K562 (cell line): Measurements from ENCODE around the gene UGT2B15. TPM values are rescaled to one million over a fixed set of nuclear protein-coding genes. Genes with fewer than 3 reads are reported as not detected.

Source experiments
- ATAC-seq: fragments of 200-7000 bp; cut with Tn5 transposase; 3 replicates; pipeline ENCODE4 v1.9.1; 2020; ENCODE audit warnings: moderate library complexity
- BruUV-seq: library from RNA; stranded (reverse); fragments of 400-500 nt; replicated peaks from 2 replicates; lab custom pipeline; 2021; lab: Mats Ljungman, UMichigan
- CTCF ChIA-PET: fragments of 300-600 bp; formaldehyde crosslinking; extraction: SDS; loops from one replicate; lab custom pipeline; 2021; ENCODE audit warnings: low intra/inter-chr PET ratio; lab: Yijun Ruan, JAX
- POLR2A ChIA-PET: fragments of 300-600, 350-650 bp; sonication (Branson Sonifier 250); formaldehyde crosslinking; extraction: SDS; loops from one replicate; lab custom pipeline; 2021; ENCODE audit warnings: antibody characterized with exemption, inconsistent platforms; lab: Yijun Ruan, JAX
- DNase-seq, 4 experiments: peaks; one replicate each; pipeline versions ENCODE4 v3.0.0 to v3.0.0-alpha.2; 2011 to 2018; ENCODE audit warnings: low spot score in 3 of 4, mixed read lengths in 3 of 4; ENCODE audit errors: extremely low read depth in 1 of 4
- FAIRE-seq: peaks from 2 replicates; lab custom pipeline; 2011; peaks lifted over from hg19 to GRCh38; lab: Jason Lieb, UNC
- H2AFZ ChIP-seq: 2 replicates; pipeline ENCODE4 v1.6.0; 2011; ENCODE audit warnings: low read depth, low read length, control low read depth, inconsistent platforms
- H3K27ac ChIP-seq: fragments of 200-600 bp; 3 replicates; pipeline ENCODE4 v1.8.0; 2011; ENCODE audit warnings: low read depth, mild to moderate bottlenecking, control low read depth, inconsistent platforms, low read length, moderate library complexity, mixed read lengths; ENCODE audit errors: extremely low read depth
- H3K27me3 ChIP-seq, 2 experiments: fragments of 300-600 bp in 1 of 2; 2 replicates in 1 of 2; 3 replicates in 1 of 2; pipeline versions ENCODE4 v1.6.0 to v1.8.0; 2011; ENCODE audit warnings: inconsistent platforms in 2 of 2, low read length in 2 of 2, mild to moderate bottlenecking in 1 of 2, mixed read lengths in 1 of 2, moderate library complexity in 1 of 2; ENCODE audit not compliant: control insufficient read depth in 2 of 2, insufficient read depth in 2 of 2
- H3K36me3 ChIP-seq: fragments of 300-600 bp; 3 replicates; pipeline ENCODE4 v1.8.0; 2011; ENCODE audit warnings: mild to moderate bottlenecking, low read length, inconsistent platforms; ENCODE audit not compliant: control insufficient read depth, insufficient read depth
- H3K4me1 ChIP-seq, 2 experiments: fragments of 200-600 bp in 1 of 2; replicated peaks in 1 of 2; 2 replicates in 1 of 2; 3 replicates in 1 of 2; pipeline versions ENCODE4 v1.5.1 to v1.8.0; 2011; ENCODE audit warnings: inconsistent platforms in 2 of 2, low read length in 2 of 2, mild to moderate bottlenecking in 1 of 2, mixed read lengths in 1 of 2, moderate library complexity in 1 of 2; ENCODE audit not compliant: control insufficient read depth in 2 of 2, insufficient read depth in 2 of 2
- H3K4me2 ChIP-seq: 2 replicates; pipeline ENCODE4 v1.6.1; 2011; ENCODE audit warnings: low read length, control low read depth, inconsistent platforms, mixed read lengths; ENCODE audit not compliant: insufficient read depth
- H3K4me3 ChIP-seq: fragments of 200-600 bp; sonication (generic), shearing (Covaris generic); 2 replicates; pipeline ENCODE4 v1.5.1; 2016; ENCODE audit warnings: control low read depth, inconsistent platforms
- H3K79me2 ChIP-seq: fragments of 200-600 bp; 3 replicates; pipeline ENCODE4 v1.8.0; 2011; ENCODE audit warnings: low read length, inconsistent platforms; ENCODE audit not compliant: control insufficient read depth, insufficient read depth
- H3K9ac ChIP-seq, 2 experiments: 2 replicates each; pipeline versions ENCODE4 v1.6.0 to v1.6.1; 2011; ENCODE audit warnings: low read depth in 2 of 2, low read length in 2 of 2, control low read depth in 1 of 2, inconsistent platforms in 1 of 2, mild to moderate bottlenecking in 1 of 2, mixed read lengths in 1 of 2; ENCODE audit not compliant: insufficient read depth in 1 of 2
- H3K9me1 ChIP-seq: one replicate; pipeline ENCODE4 v1.6.0; 2011; ENCODE audit warnings: inconsistent platforms, mild to moderate bottlenecking, low read length, moderate library complexity; ENCODE audit not compliant: control insufficient read depth, insufficient read depth
- H3K9me3 ChIP-seq: replicated peaks from 2 replicates; pipeline ENCODE4 v1.5.1; 2011; ENCODE audit warnings: low read depth, low read length, inconsistent platforms; ENCODE audit not compliant: control insufficient read depth, insufficient read depth
- H4K20me1 ChIP-seq: replicated peaks from 2 replicates; pipeline ENCODE4 v1.6.1; 2011; ENCODE audit warnings: low read length, inconsistent platforms, mixed read lengths; ENCODE audit not compliant: control insufficient read depth, insufficient read depth
- AFF4 ChIP-seq: sonication (generic); formaldehyde crosslinking; IDR thresholded peaks from 2 replicates; pipeline ENCODE4 v1.8.0; 2023; ENCODE audit warnings: mild to moderate bottlenecking, missing genetic modification reagents
- MBD1 ChIP-seq: fragments of 250-450 bp; sonication (Bioruptor Pico); IDR thresholded peaks from 2 replicates; pipeline ENCODE4 v1.8.0; 2022; ENCODE audit warnings: inconsistent platforms
- XRCC5 ChIP-seq: fragments of 200-400 bp; formaldehyde crosslinking; IDR thresholded peaks from 2 replicates; pipeline ENCODE4 v1.6.1; 2017; ENCODE audit warnings: low read depth, mild to moderate bottlenecking, low read length
- ZBTB5 ChIP-seq: fragments of 450-650 bp; IDR thresholded peaks from 2 replicates; pipeline ENCODE4 v1.6.1; 2017; ENCODE audit warnings: antibody characterized with exemption
- ZNF785 ChIP-seq: fragments of 250-450 bp; sonication (Bioruptor Pico); IDR thresholded peaks from 2 replicates; pipeline ENCODE4 v1.4.0; 2020; ENCODE audit warnings: mild to moderate bottlenecking
- WGBS: fragments of 100-300 bp; shearing (Covaris generic); methylation state at CpG from one replicate; pipeline ENCODE4 v1.1.6; 2016; ENCODE audit warnings: low coverage, mixed read lengths; ENCODE audit not compliant: insufficient coverage; ENCODE audit errors: missing lambda C conversion rate; 5-methylcytosine and 5-hydroxymethylcytosine counted together
- in situ Hi-C: fragments of 300-500 bp; cut with MboI; formaldehyde crosslinking; loops from 4 replicates; pipeline ENCODE4 v1.15.0; 2018; ENCODE audit warnings: inconsistent platforms, mixed read lengths
- intact Hi-C: fragments of 100-400 bp; cut with micrococcal nuclease; formaldehyde crosslinking; loops from 2 replicates; pipeline ENCODE4 v1.14.2; 2022
- polyA plus RNA-seq, 8 experiments: library from polyadenylated mRNA; depleted of rRNA in 4 of 8; stranded (reverse) in 5 of 8; unstranded in 3 of 8; fragments of >200 nt; fragmentation: Nextera tagmentation in 2 of 8; fragmentation: Illumina TruSeq in 1 of 8; extraction: Ambion mirVana in 2 of 8; extraction: Trizol in 1 of 8; gene quantifications; 2 replicates each; pipeline versions ENCODE4 v1.2.1 to v1.2.3, GENCODE V29; 2011 to 2014; ENCODE audit warnings: inconsistent platforms in 1 of 8, missing spikeins in 1 of 8
- total RNA-seq, 7 experiments: library from RNA; depleted of rRNA in 6 of 7; stranded (reverse); fragments of >200 nt in 6 of 7; fragmentation: Illumina TruSeq in 2 of 7; extraction: Trizol in 2 of 7; gene quantifications; 2 replicates each; pipeline versions ENCODE4 v1.2.1 to v1.2.3, GENCODE V29; 2011 to 2021; ENCODE audit warnings: low replicate concordance in 1 of 7

UGT2B15 gene
- total and polyA plus RNA-seq, 9 of the 15 experiments (the other 6 are each of a cell fraction or from before 2014, with no cell fraction given) = 0.06 to 0.16 (median 0.10) TPM; not detected in 6

- H3K4me2 ChIP-seq = no peak overlapping the region
- 0% methylated on average over 3 of the region's 3 CpGs for WGBS
- no peaks in the 10 kb centered on the region for H3K4me1 ChIP-seq
- DNase-seq (no peak), ATAC-seq (no peak), FAIRE-seq (no peak)
- TF ChIP-seq MBD1 (CRISPR knock-in tag) = no peak
- no peak for TF ChIP-seq ZNF785 (CRISPR knock-in tag)
- TF ChIP-seq AFF4 (CRISPR knock-in tag) = no peak
- no peak for TF ChIP-seq ZBTB5
- TF ChIP-seq XRCC5 = no peak
- no peaks in the 10 kb centered on the region for H3K79me2 ChIP-seq
- H4K20me1 ChIP-seq = no peaks in the 10 kb centered on the region
- no peak overlapping the region for H2AFZ ChIP-seq
- H3K9me3 ChIP-seq = no peaks in the 10 kb centered on the region
- intact Hi-C loops = no loop called here
- H3K4me3 ChIP-seq = no peak overlapping the region
- no peak overlapping the region for H3K9ac ChIP-seq
- CTCF ChIA-PET = no interaction called here
- H3K36me3 ChIP-seq = no peaks in the 10 kb centered on the region
- POLR2A ChIA-PET = no interaction called here
- H3K27ac ChIP-seq = no peak overlapping the region
- in situ Hi-C loops = no loop called here
- no peaks in the 10 kb centered on the region for H3K9me1 ChIP-seq
- no peaks in the 10 kb centered on the region for H3K27me3 ChIP-seq
- BruUV-seq = no TSS peak
Measured at GRCh38 chr4:68718447-68719074, 48.1 kb upstream of the UGT2B15 start.
